HL-60 (cell line): ENCODE results near the gene CYP2U1.
"Not testable (repeated sequence)": the region's sequence is repeated elsewhere in the genome, so short reads cannot be mapped to it uniquely, and the experiment has no call there.

ENCODE experiments used
- DNase-seq, 2 experiments: peaks; one replicate each; pipeline ENCODE4 v3.0.0-alpha.2; 2010 to 2020; ENCODE audit warnings: low read depth in 1 of 2, low spot score in 1 of 2
- H3K27ac ChIP-seq: fragments of 250-450 bp; sonication (Bioruptor Pico); replicated peaks from 2 replicates; pipeline ENCODE4 v1.5.1; 2020; ENCODE audit warnings: mild to moderate bottlenecking, moderate library complexity
- H3K27me3 ChIP-seq: fragments of 250-450 bp; sonication (Bioruptor Pico); 2 replicates; pipeline ENCODE4 v1.5.1; 2021; ENCODE audit warnings: mild to moderate bottlenecking, moderate library complexity; ENCODE audit not compliant: insufficient read depth, poor library complexity, severe bottlenecking
- H3K4me3 ChIP-seq: replicated peaks from 2 replicates; pipeline ENCODE4 v1.5.1; 2011; ENCODE audit warnings: mild to moderate bottlenecking, control low read depth, low read length; ENCODE audit not compliant: insufficient read depth
- CTCF ChIP-seq: IDR thresholded peaks from one replicate; pipeline ENCODE4 v1.5.1; 2011; ENCODE audit warnings: low read length, control low read depth, inconsistent platforms; ENCODE audit not compliant: insufficient read depth
- GABPA ChIP-seq: IDR thresholded peaks from 2 replicates; pipeline ENCODE4 v1.6.1; 2012; ENCODE audit warnings: low read depth
- POLR2AphosphoS5 ChIP-seq: IDR thresholded peaks from 2 replicates; pipeline ENCODE4 v1.6.1; 2012; ENCODE audit warnings: low read depth
- REST ChIP-seq: IDR thresholded peaks from 2 replicates; pipeline ENCODE4 v1.6.1; 2012; ENCODE audit warnings: low read depth; ENCODE audit not compliant: insufficient replicate concordance
- SPI1 ChIP-seq: IDR thresholded peaks from 2 replicates; pipeline ENCODE4 v1.6.1; 2012; ENCODE audit warnings: low read depth, mild to moderate bottlenecking, borderline replicate concordance

CYP2U1 gene

GRCh38 chr4:107956011-107956410, 24.7 kb downstream of the CYP2U1 start:
- DNase-seq, result no peak
- Histone ChIP-seq H3K27me3 (no peaks in the 10 kb centered on the region), H3K4me3 (no peak overlapping the region), H3K27ac (no peak overlapping the region)
- TF ChIP-seq POLR2AphosphoS5 (no peak), SPI1 (no peak), CTCF (no peak), GABPA (no peak), REST (no peak)

- DNase-seq, result no peak
- H3K4me3 ChIP-seq, result no peak overlapping the region
- H3K27ac ChIP-seq, result no peak overlapping the region
These were observed 35.6 kb downstream of the CYP2U1 start for GRCh38 chr4:107966903-107967302.

GRCh38 chr4:107967519-107967918, 36.2 kb downstream of the CYP2U1 start:
- H3K4me3 ChIP-seq, H3K27me3 ChIP-seq, H3K27ac ChIP-seq, DNase-seq: not testable (repeated sequence)

More at GRCh38 chr4:107966903-107967302, 35.6 kb downstream of the CYP2U1 start:
- H3K27me3 ChIP-seq, result no peaks in the 10 kb centered on the region
- TF ChIP-seq SPI1 (no peak), GABPA (no peak), POLR2AphosphoS5 (no peak), REST (no peak)

GRCh38 chr4:107967921-107968320, 36.6 kb downstream of the CYP2U1 start:
- H3K27me3 ChIP-seq, DNase-seq, H3K27ac ChIP-seq, H3K4me3 ChIP-seq: not testable (repeated sequence)

- TF ChIP-seq GABPA, result no peak
- TF ChIP-seq CTCF, result no peak
- no peak for TF ChIP-seq REST
- TF ChIP-seq SPI1, result no peak
- DNase-seq, result no peak
- Histone ChIP-seq H3K27ac (no peak overlapping the region), H3K4me3 (no peak overlapping the region), H3K27me3 (no peaks in the 10 kb centered on the region)
These were observed 38.9 kb downstream of the CYP2U1 start for GRCh38 chr4:107970063-107970798.
